Measurements from ENCODE around the gene RAB8B. TPM values are rescaled to one million over a fixed set of nuclear protein-coding genes. Genes with fewer than 3 reads are reported as not detected.
"Not testable (repeated sequence)": the region's sequence is repeated elsewhere in the genome, so short reads cannot be mapped to it uniquely, and the experiment has no call there.

The RAB8B gene
- total RNA-seq, 2 donors from 2014 or later, result 19.7 to 21.9 TPM

DNA sequence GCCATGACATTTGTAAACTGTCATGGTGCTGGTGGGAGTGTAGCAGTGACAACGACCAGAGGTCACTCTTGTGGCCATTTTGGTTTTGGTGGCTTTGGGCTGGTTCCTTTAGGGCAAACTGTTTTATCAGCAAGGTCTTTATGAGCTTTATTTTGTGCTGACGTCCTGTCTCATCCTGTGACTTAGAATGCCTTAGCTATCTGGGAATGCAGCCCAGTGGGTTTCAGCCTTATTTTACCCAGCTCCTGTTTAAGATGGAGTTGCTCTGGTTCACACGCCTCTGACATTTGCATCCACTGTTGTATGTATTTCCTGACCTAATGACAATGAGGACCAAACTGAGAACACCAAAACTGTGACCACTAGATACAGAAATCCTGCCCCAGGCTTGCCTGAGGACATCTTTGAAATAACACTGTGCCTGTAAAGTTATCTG lies 37.6 kb downstream of the RAB8B start:
- ATAC-seq, result no peak
- DNase-seq, result no peak
- intact Hi-C loops (cut with DNase I), result no loop called here

DNA sequence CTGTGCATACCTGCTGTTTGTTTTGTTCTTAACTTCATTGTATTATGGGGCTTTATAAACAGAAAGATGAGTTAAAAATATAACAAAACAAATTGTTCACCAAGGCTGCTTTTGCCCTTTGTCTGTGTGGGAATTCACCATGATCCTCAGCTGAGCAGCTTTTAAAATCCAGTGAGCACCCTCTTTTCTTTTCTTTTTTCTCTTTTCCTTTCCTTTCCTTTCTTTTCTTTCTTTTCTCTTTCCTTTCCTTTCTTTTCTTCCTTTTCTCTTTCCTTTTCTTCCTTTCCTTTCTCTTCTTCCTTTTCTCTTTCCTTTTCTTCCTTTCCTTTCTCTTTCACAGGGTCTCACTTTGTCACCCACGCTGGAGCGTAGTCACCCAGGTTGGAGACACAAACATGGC lies 38.3 kb downstream of the RAB8B start:
- DNase-seq (no peak), ATAC-seq (no peak)
- intact Hi-C loops (cut with DNase I), result no loop called here

DNA sequence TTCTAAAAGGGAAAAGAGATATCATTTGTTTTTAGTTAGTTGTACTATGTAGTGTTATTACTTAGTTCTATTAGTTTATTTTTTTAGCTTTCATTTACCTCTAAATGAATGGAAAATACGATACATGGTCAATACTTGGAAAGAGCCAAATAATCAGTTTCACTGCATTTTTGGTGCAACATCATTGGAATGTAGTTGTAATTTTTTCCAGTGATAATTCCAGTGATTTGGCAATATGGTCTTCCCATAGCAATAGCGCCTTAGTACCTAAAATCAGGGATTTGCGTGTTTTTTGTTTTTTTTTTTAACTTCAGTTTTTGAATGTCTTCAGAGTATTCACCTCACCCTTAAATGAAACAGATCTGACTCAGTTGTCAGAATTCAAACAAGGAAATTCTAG lies 41.8 kb downstream of the RAB8B start:
- ATAC-seq, result no peak
- DNase-seq, result no peak
- intact Hi-C loops (cut with DNase I), result no loop called here

DNA sequence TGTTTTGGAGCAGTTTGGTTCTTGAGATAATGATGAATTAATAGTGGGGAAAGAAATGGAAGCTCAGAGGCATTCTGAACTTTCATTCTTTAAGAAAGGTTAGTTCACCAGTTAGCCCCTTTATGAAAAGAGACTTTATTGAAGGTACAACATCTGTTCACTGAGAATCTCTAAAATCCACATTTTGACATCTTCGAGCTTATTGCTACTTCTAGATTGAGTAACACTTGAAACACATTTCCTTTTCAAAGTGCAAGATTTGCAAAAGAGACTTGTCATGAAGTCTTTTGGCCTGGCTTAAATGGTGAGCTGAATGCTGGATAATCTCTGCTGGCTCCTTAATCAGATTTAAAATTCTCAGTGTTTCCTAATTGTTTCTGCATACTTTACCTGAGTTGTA lies 42.3 kb downstream of the RAB8B start:
- intact Hi-C loops (cut with DNase I), result no loop called here
- ATAC-seq (no peak), DNase-seq (no peak)

DNA sequence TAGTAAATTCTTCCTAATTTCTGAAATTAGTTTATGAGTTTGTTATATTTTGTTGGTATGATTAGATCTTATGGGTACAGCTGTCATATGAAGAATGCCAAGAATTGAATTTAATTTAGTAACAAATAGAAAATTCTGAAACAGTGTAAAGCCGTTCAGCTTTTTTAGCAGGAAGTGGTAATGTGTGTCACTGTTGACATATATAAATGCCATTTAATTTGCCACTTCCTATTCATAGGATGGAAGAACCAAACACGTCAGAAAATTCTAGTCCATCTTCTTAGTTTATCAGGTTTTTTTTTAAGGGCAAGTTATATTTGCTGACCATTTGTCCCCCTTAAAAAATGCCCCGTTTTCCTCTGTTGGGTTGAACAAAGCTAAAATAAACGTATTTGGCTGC lies 43.0 kb downstream of the RAB8B start:
- ATAC-seq (no peak), DNase-seq (no peak)
- intact Hi-C loops (cut with DNase I), result no loop called here

DNA sequence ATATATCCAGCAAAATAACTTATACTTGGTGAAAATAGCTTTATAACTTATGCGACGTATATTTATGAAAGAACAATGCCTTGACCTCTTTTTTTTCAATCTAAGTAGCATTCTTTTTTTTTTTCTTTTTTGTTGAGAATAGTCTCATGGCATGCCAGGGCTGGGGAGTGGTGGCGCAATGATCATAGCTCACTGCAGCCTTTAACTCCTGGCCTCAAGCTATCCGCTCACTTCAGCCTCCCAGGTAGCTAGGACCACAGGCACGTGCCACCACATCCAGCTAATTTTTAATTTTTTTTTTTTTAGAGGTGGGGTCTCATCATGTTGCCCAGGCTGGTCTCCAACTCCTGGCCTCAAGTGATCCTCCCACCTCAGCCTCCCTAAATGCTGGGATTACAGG lies 43.5 kb downstream of the RAB8B start:
- intact Hi-C loops (cut with DNase I), result no loop called here
- ATAC-seq, result no peak
- DNase-seq, result no peak

DNA sequence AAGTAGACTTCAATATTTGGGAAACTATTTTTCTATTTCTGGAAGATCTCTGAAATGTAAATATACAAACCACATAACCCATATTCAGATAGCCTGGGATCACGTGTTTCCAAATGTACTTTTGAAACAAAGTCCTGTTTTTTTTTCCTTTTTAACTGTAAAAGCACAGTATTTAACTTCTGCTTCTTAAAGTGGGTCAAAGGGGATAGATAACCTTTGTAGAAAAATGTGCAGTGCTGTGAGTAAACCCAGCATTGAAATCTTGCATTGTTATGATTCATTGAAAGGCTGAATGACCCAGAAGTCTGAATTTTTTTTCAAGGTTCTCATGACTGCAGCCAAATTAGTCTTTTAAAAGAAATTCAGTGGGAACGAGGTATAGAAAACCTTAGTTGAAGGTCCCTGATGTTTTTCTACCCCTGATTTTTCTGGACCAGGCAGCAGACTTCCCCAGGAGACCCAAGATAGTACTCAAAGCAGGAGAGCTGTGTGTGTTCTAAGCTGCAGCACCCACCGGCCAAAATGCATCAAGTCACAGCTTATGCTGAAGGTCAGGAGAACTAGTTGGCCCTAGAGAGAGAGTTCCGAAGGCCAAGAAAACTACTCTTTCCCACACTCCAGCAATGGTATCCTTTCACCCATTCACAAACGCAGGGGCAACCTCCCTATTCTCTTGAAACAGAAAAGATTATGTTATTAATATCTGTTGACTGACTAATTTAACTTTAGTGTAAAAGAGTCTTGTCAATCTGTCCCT lies 44.4 kb downstream of the RAB8B start:
- ATAC-seq, result peak; percentile 39 to 79
- intact Hi-C loops (cut with DNase I), result no loop called here

DNA sequence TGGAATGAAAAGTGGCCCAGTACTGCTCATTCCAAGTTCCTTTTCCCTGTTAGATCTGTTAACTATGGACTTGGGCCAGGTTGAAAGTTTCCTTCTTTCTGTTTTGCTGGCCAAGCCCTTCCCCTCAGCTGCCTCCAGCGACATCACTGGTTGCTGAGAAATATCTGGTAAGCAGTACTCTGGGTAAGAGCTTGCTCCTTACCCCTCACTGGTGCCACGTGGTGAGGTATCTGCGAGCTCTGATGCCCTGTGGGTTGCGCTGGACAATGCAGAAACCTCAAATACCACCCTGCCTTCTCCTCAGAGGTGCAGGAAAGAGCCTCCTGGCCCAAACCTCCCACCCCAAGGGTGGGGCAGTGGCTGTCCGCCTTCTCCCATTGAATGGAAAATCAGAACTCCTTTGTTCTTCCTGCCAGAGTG lies 45.1 kb downstream of the RAB8B start:
- intact Hi-C loops (cut with DNase I), result no loop called here
- ATAC-seq (peak; percentile 84 to 86), DNase-seq (peak; percentile 48)

More for the DNA sequence above, 44.4 kb downstream of the RAB8B start:
- DNase-seq, result peak; percentile 26

DNA sequence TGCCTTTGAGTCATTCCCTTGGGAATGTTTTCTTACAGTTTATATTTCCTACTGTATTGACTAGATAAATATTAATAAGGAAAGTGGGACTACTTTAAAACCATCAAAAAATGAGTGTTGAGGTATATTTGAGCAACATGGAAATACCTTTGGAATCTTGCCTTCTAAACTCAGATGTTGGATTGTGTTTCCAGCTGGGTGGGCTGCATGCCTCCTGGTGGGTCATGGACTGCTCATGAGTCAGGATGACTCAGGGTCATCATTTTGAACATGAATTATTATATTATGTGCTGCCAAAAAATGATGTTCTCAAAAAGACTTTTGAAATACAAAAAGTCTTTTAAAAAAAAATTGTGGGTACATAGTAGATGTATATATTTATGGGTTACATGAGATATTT lies 46.9 kb downstream of the RAB8B start:
- ATAC-seq (peak in 1 of 2 donors; percentile 37), DNase-seq (no peak)
- intact Hi-C loops (cut with DNase I), result no loop called here

DNA sequence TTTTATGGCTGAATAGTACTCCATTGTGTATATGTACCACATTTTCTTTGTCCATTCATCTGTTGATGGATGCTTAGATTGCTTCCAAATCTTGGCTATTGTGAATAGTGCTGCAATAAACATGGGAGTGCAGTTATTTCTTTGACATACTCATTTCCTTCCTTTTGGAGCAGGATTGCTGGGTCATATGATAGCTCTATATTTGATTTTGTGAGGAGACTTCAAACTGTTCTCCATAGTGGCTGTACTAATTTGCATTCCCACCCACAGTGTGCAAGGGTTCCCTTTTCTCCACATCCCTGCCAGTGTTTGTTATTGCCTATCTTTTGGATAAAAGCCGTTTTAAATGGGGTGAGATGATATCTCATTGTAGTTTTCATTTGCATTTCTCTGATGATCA lies 47.7 kb downstream of the RAB8B start:
- intact Hi-C loops (cut with DNase I); ATAC-seq; DNase-seq: not testable (repeated sequence)

DNA sequence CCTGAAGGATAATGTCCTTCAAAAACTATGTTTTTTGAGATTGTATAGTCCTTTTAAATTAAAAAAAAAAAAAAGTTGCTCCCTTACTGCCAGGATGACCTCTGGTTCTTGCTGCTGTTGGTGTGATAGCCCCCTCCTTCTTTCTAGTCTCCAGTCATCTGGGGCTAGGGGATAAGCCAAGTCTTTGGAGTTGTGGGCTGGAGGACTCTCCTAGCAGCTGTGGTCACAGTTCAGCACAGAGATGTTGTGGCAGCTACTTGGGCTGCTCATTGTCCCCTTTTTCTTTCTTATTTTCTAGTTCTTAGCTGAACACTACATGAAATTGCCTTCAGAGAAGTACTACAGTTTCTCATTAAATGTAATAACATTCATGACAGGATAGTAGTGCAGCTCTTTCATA lies 48.8 kb downstream of the RAB8B start:
- DNase-seq, result no peak
- no peak for ATAC-seq
- intact Hi-C loops (cut with DNase I), result no loop called here

DNA sequence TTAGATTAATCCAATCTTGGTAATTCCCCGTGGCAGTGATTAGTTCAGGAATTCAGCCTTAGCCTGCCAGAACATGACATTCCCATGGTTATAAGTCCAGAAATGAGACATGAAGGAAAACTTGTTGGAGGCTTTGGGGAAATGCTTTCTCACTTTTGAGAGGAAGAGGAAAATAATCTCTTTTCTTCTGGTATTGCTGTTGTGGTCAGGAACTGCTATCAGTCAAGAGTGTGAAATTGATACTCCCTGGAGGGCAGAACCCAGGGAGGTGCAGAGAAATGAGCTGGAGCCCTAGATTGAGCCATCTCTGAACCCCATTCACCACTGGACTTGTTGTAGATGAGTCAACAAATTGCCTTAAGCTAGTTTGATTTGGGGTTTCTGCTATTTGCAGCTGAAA lies 49.4 kb downstream of the RAB8B start:
- ATAC-seq, result peak; percentile 42 to 45
- intact Hi-C loops (cut with DNase I), result no loop called here
- no peak for DNase-seq

DNA sequence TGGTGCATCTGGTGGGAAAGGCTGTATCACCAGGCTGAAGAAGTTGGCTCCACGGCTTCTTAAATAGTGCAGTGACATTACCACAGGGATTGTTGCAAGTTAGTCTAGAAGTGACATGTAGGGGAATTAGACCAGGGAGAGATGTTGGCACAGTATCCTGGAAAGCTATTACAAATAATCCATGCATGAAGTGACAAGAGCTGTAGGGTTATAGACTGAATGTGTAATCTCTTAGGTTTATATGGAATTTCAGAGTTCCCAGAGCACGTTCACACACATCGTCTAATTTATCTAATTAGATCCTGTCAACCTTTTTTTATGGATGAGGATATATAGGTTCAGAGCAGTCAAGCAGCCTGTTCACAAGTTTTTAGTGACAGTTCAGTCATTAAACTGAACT lies 50.7 kb downstream of the RAB8B start:
- no peak for ATAC-seq
- intact Hi-C loops (cut with DNase I), result no loop called here
- no peak for DNase-seq

DNA sequence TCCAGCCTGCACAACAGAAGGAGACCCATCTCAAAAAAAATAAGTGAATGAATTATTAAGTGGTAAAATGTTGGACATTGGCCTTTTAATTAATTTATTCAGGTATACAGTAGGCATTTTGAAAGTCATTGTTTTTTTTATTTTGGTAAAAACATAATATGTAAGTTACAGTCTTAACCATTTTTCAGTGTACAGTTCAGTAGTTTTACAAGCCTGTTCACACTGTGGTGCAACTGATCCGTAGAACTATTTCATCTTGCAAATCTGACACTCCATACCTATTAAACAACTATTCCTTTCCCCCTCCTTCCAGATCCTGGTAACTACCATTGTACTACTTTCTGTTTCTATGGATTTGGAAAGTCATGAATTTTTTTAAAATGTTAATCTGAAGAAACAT lies 51.9 kb downstream of the RAB8B start:
- ATAC-seq (no peak), DNase-seq (no peak)
- intact Hi-C loops (cut with DNase I), result no loop called here

DNA sequence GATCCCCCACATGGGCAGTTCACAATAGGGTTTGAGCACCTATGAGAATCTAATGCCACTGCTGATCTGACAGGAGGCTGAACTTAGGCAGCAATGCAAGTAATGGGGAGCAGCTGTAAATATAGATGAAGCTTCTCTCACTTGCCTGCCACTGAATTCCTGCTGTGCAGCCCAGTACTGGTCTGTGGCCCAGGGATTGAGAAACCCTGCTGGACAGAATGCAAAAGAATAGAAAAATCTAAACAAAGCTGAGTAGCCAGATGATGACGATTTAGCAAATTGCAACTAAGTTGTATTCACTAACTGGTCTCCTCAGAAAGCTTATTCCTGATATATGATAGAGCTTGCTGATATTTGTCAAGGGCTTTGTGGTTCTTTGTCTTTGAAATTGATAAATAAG lies 53.7 kb downstream of the RAB8B start:
- intact Hi-C loops (cut with DNase I), result no loop called here
- ATAC-seq, result peak; percentile 18 to 78
- DNase-seq, result peak; percentile 29

DNA sequence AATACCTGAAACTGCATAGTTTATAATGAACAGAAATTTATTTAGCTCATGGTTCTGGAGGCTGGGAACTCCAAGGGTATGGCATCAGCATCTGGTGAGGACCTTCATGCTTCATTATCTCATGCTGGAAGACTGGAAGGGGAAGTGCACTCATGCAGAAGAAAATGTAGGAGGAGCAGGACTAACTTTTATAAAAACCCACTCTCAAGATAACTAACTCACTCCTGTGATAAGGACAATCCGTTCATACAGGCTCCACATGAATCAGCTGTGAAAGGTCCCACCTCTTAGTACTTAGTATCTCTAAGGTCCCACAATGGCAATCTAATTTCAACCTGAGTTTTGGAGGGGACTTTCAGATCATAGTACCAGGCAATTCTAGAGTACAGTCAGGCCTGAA lies 54.4 kb downstream of the RAB8B start:
- DNase-seq (no peak), ATAC-seq (no peak)
- intact Hi-C loops (cut with DNase I), result no loop called here

DNA sequence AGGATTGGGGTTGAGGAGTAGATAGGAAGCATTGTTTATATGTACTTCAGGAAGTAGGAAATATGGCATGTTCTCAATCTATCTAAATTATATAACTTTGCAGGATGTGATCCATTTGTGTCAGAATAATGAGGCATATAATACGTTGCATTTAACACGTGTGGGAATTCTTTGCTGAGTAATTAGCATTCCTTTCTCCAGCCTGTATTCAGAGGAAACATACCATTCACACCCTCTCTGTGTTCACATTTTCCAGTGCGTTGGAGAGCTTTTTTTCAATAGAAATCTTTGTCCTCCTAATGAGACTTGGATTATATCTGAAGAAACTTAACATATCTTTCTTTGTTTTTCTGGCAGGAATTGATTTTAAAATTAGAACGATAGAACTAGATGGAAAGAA lies 55.0 kb downstream of the RAB8B start:
- DNase-seq (no peak), ATAC-seq (peak in 1 of 2 donors; percentile 57)
- intact Hi-C loops (cut with DNase I), result no loop called here

DNA sequence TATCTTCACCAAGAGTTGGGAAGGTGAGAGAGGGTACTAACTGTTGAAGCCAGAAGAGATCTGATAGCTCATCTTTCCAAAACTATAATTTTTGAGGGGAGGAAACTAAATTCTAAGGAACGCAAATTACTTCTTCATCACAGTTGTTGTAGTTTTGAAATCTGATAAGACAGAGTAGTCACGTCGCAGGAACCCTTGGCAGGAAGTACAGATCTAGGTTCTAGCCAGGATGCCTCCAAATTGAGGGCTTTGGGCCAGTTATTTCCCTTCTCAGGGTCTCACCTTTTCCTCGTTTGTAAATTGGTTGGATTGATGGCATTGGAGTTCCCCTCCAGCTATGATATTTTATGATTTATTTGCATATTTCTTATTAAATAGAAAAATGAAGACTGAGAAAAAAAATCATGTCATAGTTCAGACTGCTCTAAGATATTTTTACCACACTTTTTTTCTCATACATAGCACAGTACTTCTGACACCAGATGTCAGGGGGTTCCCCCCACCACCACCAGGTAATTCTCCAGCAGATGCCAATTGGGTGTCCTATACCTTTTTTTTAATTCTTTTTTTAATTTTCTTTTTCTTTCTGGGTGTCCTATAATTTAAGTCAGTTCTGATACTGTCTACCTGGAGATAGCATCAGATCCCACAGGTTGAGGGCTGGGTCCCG lies 55.7 kb downstream of the RAB8B start:
- intact Hi-C loops (cut with DNase I), result no loop called here
- DNase-seq (no peak), ATAC-seq (no peak)

DNA sequence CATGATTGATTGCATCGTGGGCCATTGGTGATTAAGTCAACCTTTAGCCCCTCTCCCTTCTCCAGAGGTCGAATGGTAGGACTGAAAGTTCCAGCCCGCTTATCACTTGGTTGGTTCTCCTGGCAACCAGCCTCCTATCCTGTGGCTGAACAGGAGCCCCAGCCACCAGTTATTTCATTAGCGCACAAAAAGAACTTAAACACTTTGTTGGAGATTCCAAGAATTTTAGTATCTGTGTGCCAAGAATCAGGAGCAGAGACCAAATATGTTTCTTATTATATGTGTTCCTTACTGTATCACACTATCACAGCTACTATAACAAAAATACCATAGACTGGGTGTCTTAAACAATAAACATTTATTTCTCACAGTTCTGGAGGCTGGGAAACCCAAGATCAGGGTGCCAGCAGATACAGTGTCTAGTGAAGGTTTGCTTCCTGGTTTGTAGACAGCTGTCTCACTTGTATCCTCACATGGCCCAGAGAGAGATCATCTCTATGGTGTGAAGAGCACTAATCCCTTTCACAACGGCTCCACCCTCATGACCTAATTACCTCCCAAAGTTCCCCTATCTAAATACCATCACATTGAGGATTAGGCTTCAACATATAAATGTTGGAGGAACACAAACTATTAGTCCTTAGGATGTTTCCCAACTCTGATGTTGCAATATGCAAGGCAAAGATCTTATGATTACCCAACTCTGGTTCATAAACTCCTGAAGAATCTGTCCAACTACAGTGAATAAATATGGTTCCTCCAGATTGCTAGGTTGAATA lies 57.5 kb downstream of the RAB8B start:
- peak; percentile 51 to 83 for ATAC-seq
- intact Hi-C loops (cut with DNase I), result no loop called here

DNA sequence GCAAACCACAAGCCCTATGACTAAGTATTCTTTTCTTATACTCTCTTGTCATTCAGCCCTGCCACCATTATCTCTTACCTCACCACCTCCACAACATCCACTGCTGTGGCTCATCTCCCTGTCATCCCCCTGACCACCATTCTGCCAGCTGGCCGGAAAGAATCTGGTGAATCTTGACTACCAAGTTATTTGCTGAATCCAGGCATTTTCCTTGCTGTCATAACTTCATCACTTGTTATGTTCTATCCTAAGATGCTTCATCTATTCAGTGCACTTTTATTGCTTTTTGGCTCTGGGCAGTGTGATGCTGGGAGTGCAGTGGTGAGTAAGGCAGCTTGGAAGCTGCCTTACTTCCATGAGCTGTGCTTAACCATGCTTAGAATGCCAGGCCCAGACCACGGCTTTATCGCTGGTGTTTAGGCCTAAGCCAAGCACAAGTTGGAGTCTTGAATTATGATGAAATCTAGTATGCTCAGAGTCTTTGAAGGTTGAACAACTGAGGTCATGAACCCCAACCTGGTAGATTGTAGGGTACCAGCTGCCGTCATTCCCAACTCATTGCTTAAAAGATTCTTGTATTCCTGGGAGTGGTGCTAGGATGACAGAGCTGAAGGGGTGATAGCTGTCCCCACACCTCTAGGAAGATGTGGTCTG lies 61.0 kb downstream of the RAB8B start:
- DNase-seq (no peak), ATAC-seq (peak in 1 of 2 donors; percentile 36)
- intact Hi-C loops (cut with DNase I), result no loop called here

More for the DNA sequence above, 57.5 kb downstream of the RAB8B start:
- DNase-seq, result no peak
